T47D (cell line): ENCODE data around the gene PMVK.
"Not testable (repeated sequence)": the region's sequence is repeated elsewhere in the genome, so short reads cannot be mapped to it uniquely, and the experiment has no call there.

ENCODE experiments used
- DNase-seq, 2 experiments: peaks; one replicate each; pipeline versions ENCODE4 v3.0.0 to v3.0.0-alpha.2; 2011 to 2012; ENCODE audit warnings: low read depth in 1 of 2, low spot score in 1 of 2
- JUND ChIP-seq: IDR thresholded peaks from 2 replicates; pipeline ENCODE4 v1.6.1; 2012; ENCODE audit warnings: low read depth
- in situ Hi-C: cut with HindIII; loops from 2 replicates; pipeline ENCODE4 v1.10.0; 2016; ENCODE audit warnings: low sequenced_read_pairs, low pct_unique_long_range_greater_than_20kb

PMVK gene

GRCh38 chr1:154910851-154911250 lies 25.7 kb downstream of the PMVK start:
- no peak for DNase-seq
- in situ Hi-C loops, result no loop called here
- no peak for TF ChIP-seq JUND

GRCh38 chr1:154908937-154909336 lies 27.6 kb downstream of the PMVK start:
- in situ Hi-C loops, result no loop called here
- TF ChIP-seq JUND, result no peak
- no peak for DNase-seq

DNA sequence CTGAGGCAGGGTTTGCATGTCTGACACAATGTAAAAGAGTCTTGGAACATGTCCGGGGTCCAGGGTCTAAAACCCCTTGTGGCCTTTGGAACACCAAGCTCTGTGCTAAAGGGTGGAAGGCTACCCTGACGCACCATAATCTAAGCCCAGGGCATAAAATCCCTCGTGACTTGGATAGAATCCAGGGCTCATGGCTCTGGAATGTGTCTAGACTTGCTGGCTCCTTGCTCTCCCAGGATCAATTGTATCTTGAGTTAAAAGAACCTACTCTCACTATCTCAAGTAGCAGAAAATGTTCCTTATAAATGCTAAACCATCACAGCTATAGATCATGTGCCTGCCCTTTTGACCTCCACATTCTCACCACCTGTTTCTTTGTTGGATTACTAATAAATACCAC lies 28.4 kb downstream of the PMVK start:
- DNase-seq, result peak in 1 of 2 experiments; percentile 16
- in situ Hi-C loops, result not testable (repeated sequence)

DNA sequence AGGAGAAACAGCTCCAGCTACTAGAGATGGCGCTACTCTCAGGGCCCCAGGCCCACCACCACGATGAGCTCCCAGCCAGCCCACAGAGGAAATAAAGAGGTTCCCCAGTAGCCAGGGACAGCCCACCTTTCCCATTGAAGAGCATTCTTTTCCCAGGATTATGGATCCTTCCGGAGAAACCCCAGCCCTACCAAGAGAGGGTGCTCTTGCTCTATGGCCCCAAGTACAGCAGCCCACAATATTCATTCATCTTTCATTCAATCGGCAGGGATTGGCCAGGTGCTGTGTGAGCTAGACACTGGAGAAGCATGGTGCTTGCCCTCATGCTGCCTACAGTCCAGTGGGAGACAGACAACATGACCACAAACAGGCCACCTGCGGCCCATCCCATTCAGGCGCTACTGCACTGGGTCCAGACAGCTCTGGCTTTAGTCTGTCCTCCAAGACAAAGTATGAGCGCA lies 29.9 kb downstream of the PMVK start:
- no peak for TF ChIP-seq JUND
- DNase-seq, result peak in 1 of 2 experiments; percentile 71
- in situ Hi-C loops, result no loop called here

GRCh38 chr1:154902938-154903566 lies 33.5 kb downstream of the PMVK start:
- no peak for DNase-seq
- TF ChIP-seq JUND, result no peak
- in situ Hi-C loops, result no loop called here

DNA sequence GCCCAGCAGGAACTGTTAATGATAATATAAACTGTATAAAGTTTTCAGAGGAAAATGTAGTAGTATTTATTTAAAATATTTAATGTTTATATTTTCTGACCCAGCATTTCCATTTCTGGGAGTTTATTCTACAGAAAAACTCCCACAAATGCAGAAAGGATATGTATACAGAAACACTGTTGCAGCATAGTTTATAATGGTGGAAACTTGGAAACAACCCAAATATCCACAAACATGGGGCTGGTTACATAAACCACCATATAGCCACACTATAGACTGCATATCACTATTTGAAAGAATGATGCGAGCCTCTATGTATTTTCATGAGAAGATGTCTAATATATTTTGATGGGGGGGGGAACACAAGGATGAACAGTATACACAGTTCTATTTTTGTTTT lies 34.9 kb downstream of the PMVK start:
- in situ Hi-C loops, result no loop called here

DNA sequence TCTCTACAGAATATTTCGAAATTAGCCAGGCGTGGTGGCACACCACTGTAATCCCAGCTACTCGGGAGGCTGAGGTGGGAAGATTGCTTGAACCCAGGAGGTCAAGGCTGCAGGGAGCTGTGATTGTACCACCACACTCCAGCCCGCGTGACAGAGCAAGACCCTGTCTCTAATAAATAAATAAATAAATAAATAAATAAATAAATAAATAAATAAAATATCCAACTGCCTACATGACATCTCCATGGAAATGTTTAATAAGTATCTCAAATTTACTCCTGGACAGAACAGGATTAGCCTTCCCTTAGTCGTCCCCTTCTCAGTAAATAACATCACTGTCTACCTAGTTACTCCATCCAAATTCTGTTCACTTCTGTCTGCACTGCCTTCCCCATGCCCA lies 37.5 kb downstream of the PMVK start:
- in situ Hi-C loops, result no loop called here
- no peak for TF ChIP-seq JUND

More for the DNA sequence above, 34.9 kb downstream of the PMVK start:
- no peak for DNase-seq
- TF ChIP-seq JUND, result no peak

GRCh38 chr1:154896771-154897286 lies 39.7 kb downstream of the PMVK start:
- in situ Hi-C loops, result no loop called here

More for the DNA sequence above, 37.5 kb downstream of the PMVK start:
- DNase-seq, result no peak

DNA sequence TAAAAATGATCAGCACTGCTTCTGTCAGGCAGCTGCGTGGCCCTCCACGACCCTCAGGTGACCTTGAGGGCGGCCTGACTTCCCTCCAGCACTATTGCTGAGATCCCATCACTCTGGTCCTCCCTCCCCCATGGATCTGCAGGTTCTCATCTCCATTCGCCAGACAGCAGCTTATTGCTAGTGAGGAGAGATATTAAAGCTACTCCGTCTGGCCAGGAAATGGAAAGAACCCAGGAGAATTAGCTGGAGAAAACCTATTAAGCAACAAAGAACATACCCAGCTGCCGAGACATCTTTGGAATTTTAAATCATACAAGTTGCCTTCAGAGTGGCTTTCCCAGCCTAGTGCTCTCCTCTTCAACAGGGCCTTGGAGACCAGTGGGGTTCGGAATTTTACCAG lies 40.7 kb downstream of the PMVK start:
- no peak for DNase-seq
- in situ Hi-C loops, result no loop called here
- TF ChIP-seq JUND, result no peak

More at GRCh38 chr1:154896771-154897286, 39.7 kb downstream of the PMVK start:
- DNase-seq, result no peak
- TF ChIP-seq JUND, result no peak

DNA sequence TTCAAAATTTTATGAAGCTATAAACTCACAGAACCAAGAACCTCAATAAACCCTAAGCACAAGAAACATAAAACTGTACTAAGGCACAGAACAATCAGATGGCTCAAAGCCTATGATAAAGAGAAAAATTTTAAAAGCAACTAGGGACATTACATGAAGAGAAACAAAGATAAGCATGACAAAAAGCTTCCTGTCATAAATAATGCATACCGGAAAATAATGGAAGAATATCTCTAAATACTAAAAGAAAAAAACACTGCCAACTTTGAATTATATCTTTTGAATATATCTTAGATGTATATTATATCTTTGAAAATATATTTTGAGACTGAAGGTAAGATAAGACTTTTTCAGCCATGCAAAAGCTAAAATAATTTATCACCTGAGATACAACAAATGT lies 45.1 kb downstream of the PMVK start:
- no peak for DNase-seq
- in situ Hi-C loops, result no loop called here
- no peak for TF ChIP-seq JUND

GRCh38 chr1:154888757-154889156 lies 47.8 kb downstream of the PMVK start:
- in situ Hi-C loops, result no loop called here
- no peak for TF ChIP-seq JUND
- DNase-seq, result no peak

DNA sequence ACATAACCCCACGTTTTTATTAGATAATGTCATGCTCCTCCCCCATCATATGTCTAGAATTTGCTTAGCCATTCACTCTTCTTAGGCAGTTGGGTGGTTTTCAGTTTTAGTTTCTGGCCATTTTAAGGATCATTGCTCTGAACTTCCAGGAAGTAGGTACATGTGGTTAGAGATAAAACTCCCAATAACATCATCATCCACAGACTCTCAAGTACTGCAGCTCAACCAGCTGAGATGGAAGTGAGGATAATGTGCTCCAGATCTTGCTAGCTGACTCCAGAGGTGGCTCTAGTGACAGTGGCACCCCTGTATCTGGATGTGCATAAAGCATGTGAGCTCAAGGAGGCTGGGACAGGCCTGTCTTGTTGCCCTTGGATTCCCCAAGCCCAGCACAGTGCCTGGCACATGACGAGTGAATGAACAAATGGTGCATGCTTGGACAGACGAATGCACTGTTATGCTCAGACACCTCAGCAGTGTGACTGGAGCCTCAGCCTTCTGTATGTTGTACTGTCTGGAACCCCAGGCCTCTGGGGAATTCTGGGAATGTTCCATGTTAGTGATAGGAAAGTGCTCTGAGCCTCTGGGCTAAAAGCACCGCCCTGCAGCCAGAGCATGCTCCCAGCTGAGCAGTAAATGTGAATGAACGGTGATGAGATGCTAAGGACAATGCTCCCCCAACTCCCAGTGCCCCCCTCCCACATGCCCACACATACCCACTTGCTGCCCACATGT lies 50.1 kb downstream of the PMVK start:
- no peak for DNase-seq
- in situ Hi-C loops, result no loop called here
- TF ChIP-seq JUND, result no peak
